Fibroblast of skin of back (primary cell): ENCODE measurements around the gene HIVEP2.
A peak's percentile ranks its signal among the peaks of the same experiment; 100 is the strongest.

Experiments
- DNase-seq: peaks from one replicate; pipeline ENCODE4 v3.0.0-alpha.2; 2013

Gene HIVEP2

GRCh38 chr6:142888456-142888855, 56.5 kb downstream of the HIVEP2 start:
- no peak for DNase-seq

- DNase-seq = no peak
These were observed 57.5 kb downstream of the HIVEP2 start for GRCh38 chr6:142887517-142887916.

DNA sequence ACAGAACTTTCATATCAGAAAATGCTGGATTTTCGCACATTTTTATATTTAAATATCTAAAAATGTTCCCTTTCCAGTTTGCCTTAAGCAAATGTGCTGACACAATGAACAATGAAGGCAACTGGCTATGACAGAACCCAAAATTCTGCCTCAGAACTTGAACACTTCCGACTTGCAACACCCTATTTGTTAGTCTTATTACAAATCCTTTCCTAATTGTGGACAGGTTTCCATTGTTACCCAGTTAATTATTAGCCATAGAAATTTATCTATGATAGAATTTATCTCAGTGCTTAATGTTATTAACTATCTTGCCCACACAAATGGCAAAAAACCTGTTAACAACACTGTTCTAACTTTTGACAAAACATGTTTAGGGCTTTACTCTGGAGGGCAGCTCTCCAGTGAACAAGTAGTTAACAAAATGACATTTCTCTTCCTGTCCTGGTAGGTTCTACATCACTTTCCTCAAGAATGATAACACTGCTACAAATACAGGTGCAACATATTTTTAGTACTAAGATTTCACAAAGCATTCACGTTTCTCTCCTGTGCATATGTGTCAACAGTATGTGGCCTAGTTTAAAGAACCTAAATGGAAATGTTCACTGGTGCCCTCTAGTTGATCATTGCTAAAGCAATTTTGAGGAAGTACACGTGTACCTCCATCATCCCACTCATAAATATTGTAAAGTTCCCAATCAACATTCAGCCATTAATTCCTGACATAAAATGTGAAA, 58.4 kb downstream of the HIVEP2 start:
- DNase-seq = peak; percentile 54

GRCh38 chr6:142885182-142885867, 59.7 kb downstream of the HIVEP2 start:
- peak; percentile 97 for DNase-seq

- DNase-seq = no peak
These were observed 60.6 kb downstream of the HIVEP2 start for GRCh38 chr6:142884214-142885035.

DNA sequence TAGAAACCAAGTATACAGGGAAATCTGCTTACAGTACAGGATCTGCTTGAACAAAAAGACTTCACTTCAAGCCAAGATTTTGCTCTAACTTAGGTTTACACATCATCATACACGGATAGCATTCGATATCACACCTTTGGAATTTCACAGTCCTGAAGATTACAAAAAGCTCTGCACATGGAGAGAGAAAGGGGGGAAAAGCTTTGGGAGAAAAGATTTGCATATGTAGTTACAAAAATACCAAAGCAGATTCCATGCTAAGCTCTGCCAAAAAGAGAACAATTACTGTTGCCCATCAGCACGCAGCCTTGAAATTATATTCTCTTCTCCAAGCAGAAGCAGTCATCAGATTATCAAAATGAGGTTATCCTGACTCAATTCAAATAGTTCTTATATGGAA, 62.0 kb downstream of the HIVEP2 start:
- DNase-seq = peak; percentile 58

DNA sequence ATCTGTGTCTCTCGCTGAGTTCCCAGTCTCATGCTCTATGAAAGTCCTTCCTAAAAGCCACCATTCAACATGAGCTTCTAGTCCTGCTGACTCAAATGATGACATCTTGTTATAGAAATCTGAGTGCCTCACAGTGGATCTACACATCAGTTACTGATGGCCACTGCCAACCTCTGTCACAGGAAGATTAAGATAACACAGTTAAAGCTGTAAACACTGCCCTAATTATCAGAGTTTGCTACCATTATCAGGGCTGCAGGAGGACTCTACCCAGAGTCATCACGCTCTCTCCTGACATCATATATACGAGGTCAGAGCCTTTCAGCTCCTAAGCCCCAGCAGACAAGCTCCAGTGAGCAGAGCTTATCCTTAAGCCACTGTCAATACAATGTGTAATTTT, 63.2 kb downstream of the HIVEP2 start:
- DNase-seq = peak; percentile 56

DNA sequence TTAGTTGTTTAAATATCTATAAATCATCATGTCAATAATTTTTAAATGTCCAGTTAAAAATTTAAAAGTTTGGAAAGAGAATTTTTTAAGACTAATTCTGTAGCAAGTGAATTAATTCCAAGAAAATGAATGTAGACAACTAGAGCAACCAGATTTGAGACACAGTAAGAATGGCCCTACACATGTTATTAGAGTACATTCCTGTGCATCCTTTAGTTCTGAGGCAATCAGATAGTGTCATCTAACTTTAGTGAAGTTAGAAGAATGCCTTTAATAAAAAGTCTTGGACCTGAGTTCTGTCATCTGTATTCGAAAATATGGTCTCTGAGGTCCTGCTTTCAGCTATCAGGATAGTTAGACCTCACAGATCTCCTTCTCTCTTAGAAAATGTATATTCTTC, 63.7 kb downstream of the HIVEP2 start:
- peak; percentile 55 for DNase-seq

- DNase-seq = no peak
These were observed 64.8 kb downstream of the HIVEP2 start for GRCh38 chr6:142880201-142880600.

- no peak for DNase-seq
These were observed 65.4 kb downstream of the HIVEP2 start for GRCh38 chr6:142879527-142879926.

- DNase-seq = no peak
These were observed 65.9 kb downstream of the HIVEP2 start for GRCh38 chr6:142879076-142879475.

GRCh38 chr6:142878407-142878806, 66.6 kb downstream of the HIVEP2 start:
- no peak for DNase-seq

DNA sequence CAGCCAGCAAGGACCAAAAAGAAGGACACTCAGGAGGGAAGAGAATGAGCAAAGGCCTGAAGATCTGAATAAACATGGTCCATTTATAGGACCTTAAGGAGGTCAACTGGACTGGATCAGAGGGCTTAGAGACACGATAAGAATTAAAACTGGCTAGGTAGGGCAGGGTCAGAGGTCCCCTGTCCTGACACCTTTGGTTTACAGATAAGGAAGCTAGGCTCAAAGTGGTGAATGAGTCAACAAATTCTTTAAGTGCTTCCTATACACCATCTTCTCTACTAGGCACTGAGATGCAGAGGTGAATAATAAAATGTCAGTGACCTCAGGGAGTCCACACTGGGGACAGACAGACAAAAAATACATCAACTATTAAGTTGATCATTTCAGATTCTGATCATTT, 70.3 kb downstream of the HIVEP2 start:
- no peak for DNase-seq

DNA sequence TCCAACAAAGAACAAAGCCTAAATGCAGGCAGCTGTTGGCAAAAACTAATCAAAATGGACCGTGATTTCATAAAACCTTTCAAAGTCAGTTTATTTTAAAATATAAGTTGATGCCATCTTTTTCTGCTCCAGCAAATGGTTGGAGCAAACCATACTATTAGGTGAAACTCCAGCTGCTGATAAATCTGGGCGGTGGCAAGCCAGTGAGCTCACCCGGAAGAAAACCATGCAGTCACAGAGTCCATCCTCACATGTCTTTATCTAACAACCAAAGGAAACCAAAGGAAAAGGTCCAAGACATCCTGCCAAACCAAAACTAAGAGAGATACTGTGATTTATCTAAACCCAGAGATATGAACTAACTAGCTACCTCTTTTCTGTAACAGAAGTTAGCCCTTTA, 72.6 kb downstream of the HIVEP2 start:
- no peak for DNase-seq

GRCh38 chr6:142871910-142872331, 73.1 kb downstream of the HIVEP2 start:
- peak; percentile 82 for DNase-seq

GRCh38 chr6:142870787-142871415, 74.1 kb downstream of the HIVEP2 start:
- no peak for DNase-seq

GRCh38 chr6:142868917-142869316, 76.1 kb downstream of the HIVEP2 start:
- no peak for DNase-seq

GRCh38 chr6:142867988-142868812, 76.8 kb downstream of the HIVEP2 start:
- DNase-seq = no peak

DNA sequence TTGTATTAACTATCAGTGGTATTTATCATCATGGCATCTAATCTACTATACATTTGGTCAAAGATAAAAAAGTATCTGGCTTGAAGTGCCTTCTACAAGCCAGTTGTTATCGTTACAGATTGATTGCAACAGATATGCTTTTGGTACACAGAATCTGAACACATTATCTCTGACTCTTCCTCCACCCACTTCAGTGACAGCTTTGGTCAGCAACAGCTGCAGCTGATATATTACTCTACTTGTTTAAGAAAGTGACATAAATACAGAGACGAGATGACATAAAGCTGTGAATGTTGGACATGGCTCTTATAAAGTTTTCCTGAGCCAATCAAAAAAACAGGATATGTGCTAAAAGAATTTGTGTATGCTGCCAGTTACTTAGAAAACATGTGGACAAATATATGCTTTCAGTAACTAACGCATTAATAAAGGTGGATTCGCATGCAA, 77.6 kb downstream of the HIVEP2 start:
- DNase-seq = no peak

DNA sequence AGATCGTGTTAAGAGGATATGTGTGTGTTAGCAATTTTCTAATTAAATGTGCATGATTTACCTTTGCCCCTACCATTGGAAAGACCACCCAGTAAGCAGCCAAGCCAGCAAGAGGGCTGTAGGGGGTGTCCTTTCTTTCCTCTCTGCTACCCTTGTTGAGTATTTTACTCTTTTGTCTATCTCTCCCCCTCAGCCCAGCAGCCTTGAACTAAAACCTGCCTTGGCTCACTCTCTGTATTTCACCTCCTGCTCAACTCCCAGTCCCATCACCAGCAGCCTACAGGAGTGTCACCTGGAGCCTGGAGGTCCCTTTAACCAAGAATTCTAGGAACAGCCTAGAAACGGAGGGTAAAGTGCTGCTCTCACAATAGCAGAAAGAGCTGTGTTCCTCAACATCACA, 81.0 kb downstream of the HIVEP2 start:
- no peak for DNase-seq

GRCh38 chr6:142861711-142862110, 83.3 kb downstream of the HIVEP2 start:
- no peak for DNase-seq

DNA sequence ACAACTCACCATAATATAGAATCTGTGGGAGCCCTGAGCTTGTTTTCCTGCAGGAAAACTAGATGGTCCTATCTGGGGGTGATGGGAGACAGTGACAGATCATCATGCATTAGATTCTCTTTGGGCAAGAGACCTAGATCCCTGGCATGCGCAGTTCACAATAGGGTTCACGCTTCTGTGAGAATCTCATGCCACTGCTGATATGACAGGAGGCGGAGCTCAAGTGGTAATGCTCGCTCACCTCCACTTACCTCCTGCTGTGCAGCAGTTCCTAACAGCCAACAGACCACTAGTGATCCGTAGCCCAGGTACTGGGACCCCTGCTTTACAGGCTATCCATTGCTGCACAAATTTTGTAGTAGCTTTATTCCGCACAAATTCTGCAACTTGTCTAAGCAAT, 84.5 kb downstream of the HIVEP2 start:
- no peak for DNase-seq
